T-helper 1 cell treated with Interleukin-12 subunit alpha and Interleukin-12 subunit beta and Interleukin-4 antibody, amounts not matched to agents 30 μg/mL and 1 μg/mL, for 36 hours (primary cell): ENCODE measurements around the gene CTNND2.

Source experiments
- H3K27ac Mint-ChIP-seq: one replicate; pipeline ENCODE4 v1.8.0; 2021; ENCODE audit warnings: mild to moderate bottlenecking, mixed read lengths
- H3K27me3 Mint-ChIP-seq: one replicate; pipeline ENCODE4 v1.8.0; 2021; ENCODE audit warnings: low read depth, mixed read lengths
- H3K36me3 Mint-ChIP-seq: one replicate; pipeline ENCODE4 v1.8.0; 2021; ENCODE audit warnings: low read depth, mixed read lengths
- H3K4me1 Mint-ChIP-seq: one replicate; pipeline ENCODE4 v1.8.0; 2021; ENCODE audit warnings: low read depth, mixed read lengths
- H3K4me3 Mint-ChIP-seq: one replicate; pipeline ENCODE4 v1.8.0; 2021; ENCODE audit warnings: mild to moderate bottlenecking, moderate library complexity, mixed read lengths
- H3K9me3 Mint-ChIP-seq: one replicate; pipeline ENCODE4 v1.8.0; 2021; ENCODE audit warnings: mixed read lengths

CTNND2 gene

DNA sequence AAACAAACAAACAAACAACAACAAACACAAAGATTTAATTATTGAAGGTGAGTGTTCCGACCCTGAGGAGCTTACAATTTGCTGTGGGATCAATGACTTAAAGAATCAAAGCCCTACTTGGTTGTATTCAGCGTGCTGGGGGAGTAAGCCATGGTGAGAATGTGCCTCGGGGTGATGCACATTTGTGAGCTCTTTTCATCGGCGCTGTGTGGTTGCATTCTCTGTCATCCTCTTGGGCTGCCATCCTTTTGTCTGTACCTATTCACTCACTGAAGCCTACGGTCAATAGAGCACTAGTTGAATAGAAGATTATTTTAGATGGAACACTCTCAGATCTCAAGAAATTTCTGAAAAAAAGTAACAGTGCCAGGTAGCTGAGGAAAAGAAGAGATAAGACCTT lies 203.9 kb downstream of the CTNND2 start:
- Mint-ChIP-seq H3K27ac (no peak overlapping the region), H3K27me3 (no peaks in the 10 kb centered on the region), H3K9me3 (no peaks in the 10 kb centered on the region), H3K4me1 (no peaks in the 10 kb centered on the region), H3K4me3 (no peak overlapping the region), H3K36me3 (no peaks in the 10 kb centered on the region)

DNA sequence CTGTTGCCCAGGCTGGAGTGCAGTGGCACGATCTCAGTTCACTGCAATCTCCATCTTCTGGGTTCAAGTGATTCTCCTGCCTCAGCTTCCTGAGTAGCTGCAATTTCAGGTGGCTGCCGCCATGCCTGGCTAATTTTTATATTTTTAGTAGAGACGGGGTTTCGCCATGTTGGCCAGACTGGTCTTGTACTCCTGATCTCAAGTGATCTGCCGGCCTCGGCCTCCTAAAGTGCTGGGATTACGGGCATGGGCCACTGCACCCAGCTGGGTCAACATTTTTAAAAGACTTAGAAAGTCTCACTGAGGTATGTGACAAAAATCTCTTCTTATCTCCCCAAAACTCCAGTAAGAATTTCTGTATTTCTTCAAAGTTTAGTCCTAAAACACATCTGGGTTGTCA lies 211.6 kb downstream of the CTNND2 start:
- Mint-ChIP-seq H3K4me1 (no peaks in the 10 kb centered on the region), H3K27me3 (no peaks in the 10 kb centered on the region), H3K4me3 (no peak overlapping the region), H3K9me3 (peaks cover 5% of the 10 kb centered on the region), H3K27ac (no peak overlapping the region), H3K36me3 (no peaks in the 10 kb centered on the region)

DNA sequence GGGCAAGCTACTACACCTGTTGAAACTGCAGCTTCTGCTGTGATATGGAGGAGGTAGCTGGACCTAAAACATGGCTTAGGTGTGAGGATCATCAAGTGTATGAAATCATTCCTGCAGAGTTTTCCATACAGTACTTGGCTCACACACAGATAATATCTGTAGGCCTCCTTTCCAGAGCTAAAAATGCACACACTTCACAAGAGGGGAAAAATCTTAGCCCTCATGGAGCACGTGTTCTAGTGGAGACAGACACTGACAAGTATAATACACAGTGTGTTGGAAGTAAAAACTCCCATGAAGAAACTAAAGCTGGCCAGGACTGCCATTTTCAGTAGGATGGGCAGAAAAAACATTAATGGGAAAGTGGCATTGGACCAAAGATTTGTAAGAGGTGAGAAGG lies 216.7 kb downstream of the CTNND2 start:
- Mint-ChIP-seq H3K36me3 (no peaks in the 10 kb centered on the region), H3K4me1 (no peaks in the 10 kb centered on the region), H3K27me3 (no peaks in the 10 kb centered on the region), H3K9me3 (peaks cover 6% of the 10 kb centered on the region), H3K27ac (no peak overlapping the region), H3K4me3 (no peak overlapping the region)

DNA sequence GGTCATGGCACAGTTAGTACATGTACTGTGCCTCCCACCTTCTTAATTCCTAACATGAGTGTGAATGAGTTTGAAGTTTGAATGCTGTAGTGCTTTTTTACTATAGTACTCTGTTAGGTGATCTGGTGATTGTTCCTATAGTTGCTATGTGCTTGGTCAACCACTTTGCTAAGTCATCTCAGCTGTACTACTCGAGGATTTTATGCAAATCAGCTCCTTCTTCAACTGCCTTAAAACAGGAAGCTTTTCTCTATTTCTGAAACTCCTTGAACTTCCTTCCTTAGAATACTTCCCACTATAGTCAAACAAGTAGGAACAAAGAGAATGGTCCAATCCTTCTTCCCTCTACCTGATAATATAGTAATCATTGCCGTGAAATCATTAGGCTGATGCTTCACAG lies 219.6 kb downstream of the CTNND2 start:
- H3K36me3 Mint-ChIP-seq, result no peaks in the 10 kb centered on the region
- H3K4me3 Mint-ChIP-seq, result no peak overlapping the region
- peaks cover 6% of the 10 kb centered on the region for H3K9me3 Mint-ChIP-seq
- H3K4me1 Mint-ChIP-seq, result no peaks in the 10 kb centered on the region
- H3K27ac Mint-ChIP-seq, result no peak overlapping the region
- H3K27me3 Mint-ChIP-seq, result no peaks in the 10 kb centered on the region

DNA sequence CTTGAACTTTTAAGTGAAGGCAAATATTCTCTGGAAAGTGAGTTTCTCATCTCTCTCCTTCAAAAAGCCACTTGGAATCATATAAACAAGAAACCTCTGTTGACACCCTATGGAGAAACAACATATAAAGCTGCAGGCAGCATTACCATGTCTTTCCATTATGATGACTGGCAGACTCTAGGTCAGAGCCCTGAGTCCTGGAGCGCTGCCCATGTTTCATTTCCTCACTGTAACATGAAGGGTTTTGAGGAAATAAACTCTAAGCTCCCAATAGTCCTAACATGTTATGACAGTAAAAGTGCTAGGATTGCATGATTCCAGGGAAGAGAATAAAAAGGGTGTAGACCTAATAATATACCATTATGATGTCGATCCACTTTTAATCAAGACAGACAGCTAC lies 220.6 kb downstream of the CTNND2 start:
- H3K36me3 Mint-ChIP-seq, result no peaks in the 10 kb centered on the region
- no peaks in the 10 kb centered on the region for H3K4me1 Mint-ChIP-seq
- H3K4me3 Mint-ChIP-seq, result no peak overlapping the region
- peaks cover 6% of the 10 kb centered on the region for H3K9me3 Mint-ChIP-seq
- no peak overlapping the region for H3K27ac Mint-ChIP-seq
- no peaks in the 10 kb centered on the region for H3K27me3 Mint-ChIP-seq

DNA sequence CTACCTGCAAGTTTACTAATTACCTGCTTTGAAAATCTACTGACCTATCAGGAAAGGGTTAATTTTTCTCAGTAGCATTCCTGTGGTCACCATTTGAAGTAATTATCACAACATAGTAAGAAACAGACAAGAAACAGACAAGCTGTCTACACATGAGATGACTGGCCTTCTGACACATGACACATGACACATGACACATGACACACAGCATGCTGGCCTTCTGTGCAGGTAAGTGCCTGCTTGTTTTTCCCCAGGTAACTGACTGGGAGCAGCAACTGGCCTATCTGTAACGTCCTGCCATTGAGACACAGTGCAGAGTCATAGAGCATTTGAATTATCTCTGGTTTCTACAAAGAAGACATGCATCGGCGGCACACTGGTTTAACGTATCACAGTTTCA lies 222.4 kb downstream of the CTNND2 start:
- Mint-ChIP-seq H3K27me3 (no peaks in the 10 kb centered on the region), H3K36me3 (no peaks in the 10 kb centered on the region), H3K9me3 (no peaks in the 10 kb centered on the region), H3K27ac (no peak overlapping the region), H3K4me3 (no peak overlapping the region), H3K4me1 (no peaks in the 10 kb centered on the region)

DNA sequence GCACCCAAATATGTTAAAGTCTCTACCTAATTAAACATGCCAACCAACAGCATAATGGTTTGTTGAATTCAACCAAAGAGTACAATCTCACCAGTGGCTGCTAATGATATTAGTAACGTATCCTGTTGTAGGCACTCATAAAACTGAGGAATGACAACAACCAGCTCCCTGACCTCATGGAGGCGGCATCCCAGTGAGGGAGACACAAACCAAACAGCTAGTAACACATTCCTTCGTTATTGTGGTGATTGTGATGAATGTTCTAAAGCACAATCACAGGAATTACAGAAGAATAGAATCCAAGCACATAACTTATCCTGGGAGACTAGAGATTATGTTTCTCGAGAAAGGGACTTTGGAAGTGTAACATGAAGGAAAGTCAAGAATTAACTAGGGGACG lies 224.6 kb downstream of the CTNND2 start:
- no peaks in the 10 kb centered on the region for H3K9me3 Mint-ChIP-seq
- H3K36me3 Mint-ChIP-seq, result no peaks in the 10 kb centered on the region
- no peak overlapping the region for H3K27ac Mint-ChIP-seq

DNA sequence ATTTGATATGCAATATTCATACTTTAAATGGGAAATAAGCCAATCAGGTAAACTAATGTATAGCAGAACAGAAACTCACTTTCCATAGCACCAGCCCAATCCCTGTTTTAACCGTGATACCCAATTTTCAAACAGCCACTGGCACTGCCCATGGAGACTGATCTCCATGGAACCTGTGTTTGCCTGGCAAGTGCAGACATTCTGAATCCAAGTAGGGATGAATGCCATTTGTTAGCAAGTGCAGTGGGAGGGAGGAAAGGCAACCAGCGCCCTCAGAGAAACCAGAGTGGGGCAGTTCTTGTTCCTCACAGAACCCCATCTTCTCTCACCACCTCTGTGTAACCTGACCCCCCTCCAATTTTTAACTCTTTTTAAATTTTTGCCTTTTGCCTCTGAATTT lies 229.1 kb downstream of the CTNND2 start:
- Mint-ChIP-seq H3K9me3 (no peaks in the 10 kb centered on the region), H3K4me3 (no peak overlapping the region), H3K27me3 (no peaks in the 10 kb centered on the region), H3K4me1 (no peaks in the 10 kb centered on the region), H3K36me3 (no peaks in the 10 kb centered on the region), H3K27ac (no peak overlapping the region)

More for the DNA sequence above, 224.6 kb downstream of the CTNND2 start:
- no peak overlapping the region for H3K4me3 Mint-ChIP-seq
- H3K27me3 Mint-ChIP-seq, result no peaks in the 10 kb centered on the region
- no peaks in the 10 kb centered on the region for H3K4me1 Mint-ChIP-seq

DNA sequence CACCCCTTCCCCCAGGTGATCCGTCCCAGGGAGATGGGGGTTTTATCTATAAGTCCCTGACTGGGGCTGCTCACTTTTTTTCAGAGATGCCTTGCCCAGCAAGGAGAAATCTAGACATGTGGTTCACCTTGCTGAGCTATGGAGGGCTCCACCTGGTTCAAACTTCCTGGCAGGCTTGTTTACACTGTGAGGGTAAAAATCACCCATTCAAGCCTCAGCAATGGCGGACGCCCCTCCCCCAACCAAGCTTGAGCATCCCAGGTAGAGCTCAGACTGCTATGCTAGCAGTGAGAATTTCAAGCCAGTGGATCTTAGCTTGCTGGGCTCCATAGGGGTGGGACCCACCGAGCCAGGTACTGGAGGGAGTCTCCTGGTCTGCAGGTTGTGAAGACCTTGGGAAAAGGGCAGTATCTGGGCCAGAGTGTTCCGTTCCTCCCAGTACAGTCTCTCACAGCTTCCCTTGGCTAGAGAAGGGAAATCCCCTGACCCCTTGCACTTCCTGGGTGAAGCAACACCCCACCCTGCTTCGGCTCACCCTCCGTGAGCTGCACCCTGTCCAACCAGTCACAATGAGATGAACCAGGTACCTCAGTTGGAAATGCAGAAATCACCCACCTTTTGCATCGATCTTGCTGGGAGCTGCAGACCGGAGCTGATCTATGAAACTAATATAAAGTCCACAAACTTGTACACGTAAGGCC lies 231.7 kb downstream of the CTNND2 start:
- no peaks in the 10 kb centered on the region for H3K4me1 Mint-ChIP-seq
- no peaks in the 10 kb centered on the region for H3K27me3 Mint-ChIP-seq
- H3K9me3 Mint-ChIP-seq, result peaks cover 7% of the 10 kb centered on the region
- H3K27ac Mint-ChIP-seq, result no peak overlapping the region
- no peak overlapping the region for H3K4me3 Mint-ChIP-seq
- no peaks in the 10 kb centered on the region for H3K36me3 Mint-ChIP-seq

DNA sequence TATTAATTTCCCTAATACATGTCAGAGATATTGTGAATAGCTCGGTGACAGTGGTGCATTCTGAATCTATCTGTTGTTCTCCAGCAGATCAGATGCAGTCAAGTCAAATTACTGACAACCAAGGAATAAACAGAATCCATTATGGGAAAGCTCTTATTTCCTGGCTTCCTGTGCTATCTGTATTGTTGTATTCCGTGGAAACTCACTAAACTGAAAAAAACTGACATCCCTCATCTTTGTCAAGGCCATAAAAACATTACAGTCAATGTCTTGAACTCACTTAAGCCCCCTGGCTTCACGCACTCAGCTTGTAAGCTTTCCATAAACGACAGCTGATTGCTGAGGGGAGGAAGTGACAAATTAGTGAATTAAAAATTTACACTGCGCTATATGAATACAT lies 245.9 kb downstream of the CTNND2 start:
- Mint-ChIP-seq H3K27me3 (no peaks in the 10 kb centered on the region), H3K4me1 (no peaks in the 10 kb centered on the region), H3K36me3 (no peaks in the 10 kb centered on the region), H3K4me3 (no peak overlapping the region), H3K27ac (no peak overlapping the region), H3K9me3 (no peaks in the 10 kb centered on the region)

DNA sequence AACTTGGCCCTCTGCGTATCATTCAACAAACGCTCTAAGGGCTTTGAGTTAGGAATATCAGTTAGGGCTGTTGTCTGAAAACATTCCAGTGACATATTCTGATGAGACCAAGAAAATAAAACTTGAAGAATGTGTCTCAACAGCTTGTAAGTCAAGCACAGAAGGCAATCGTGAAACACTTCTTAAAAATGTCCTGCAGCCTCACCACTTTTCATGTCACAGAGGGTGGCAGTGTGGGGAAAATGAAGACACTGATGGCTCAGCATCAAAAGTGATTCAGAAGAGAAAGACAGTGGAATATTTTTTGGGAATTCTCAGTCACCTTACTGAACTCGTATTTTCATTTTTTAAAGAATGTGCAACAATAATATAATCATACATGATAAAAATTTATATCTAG lies 247.3 kb downstream of the CTNND2 start:
- Mint-ChIP-seq H3K36me3 (no peaks in the 10 kb centered on the region), H3K4me3 (no peak overlapping the region), H3K4me1 (no peaks in the 10 kb centered on the region), H3K9me3 (no peaks in the 10 kb centered on the region), H3K27me3 (no peaks in the 10 kb centered on the region), H3K27ac (no peak overlapping the region)

DNA sequence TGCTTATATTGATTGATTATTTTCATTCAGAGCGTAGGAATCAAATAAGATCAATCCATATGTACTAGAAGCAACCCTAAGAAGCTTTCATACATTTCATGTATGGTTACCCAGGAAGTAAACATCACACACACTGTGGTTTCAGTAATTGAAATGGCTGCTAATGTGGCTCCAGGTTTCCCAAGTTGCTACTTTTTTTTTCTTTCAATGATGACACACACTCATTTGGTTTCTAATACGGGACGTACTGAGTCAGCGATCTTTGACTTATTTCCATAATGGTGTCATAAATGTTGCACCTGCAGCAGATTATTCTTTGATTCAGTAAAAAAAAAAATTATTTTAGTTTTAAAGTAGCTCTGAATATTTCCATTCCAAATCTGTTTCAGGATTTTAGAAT lies 248.6 kb downstream of the CTNND2 start:
- Mint-ChIP-seq H3K9me3 (no peaks in the 10 kb centered on the region), H3K36me3 (no peaks in the 10 kb centered on the region), H3K4me1 (no peaks in the 10 kb centered on the region), H3K27ac (no peak overlapping the region), H3K4me3 (no peak overlapping the region), H3K27me3 (no peaks in the 10 kb centered on the region)

DNA sequence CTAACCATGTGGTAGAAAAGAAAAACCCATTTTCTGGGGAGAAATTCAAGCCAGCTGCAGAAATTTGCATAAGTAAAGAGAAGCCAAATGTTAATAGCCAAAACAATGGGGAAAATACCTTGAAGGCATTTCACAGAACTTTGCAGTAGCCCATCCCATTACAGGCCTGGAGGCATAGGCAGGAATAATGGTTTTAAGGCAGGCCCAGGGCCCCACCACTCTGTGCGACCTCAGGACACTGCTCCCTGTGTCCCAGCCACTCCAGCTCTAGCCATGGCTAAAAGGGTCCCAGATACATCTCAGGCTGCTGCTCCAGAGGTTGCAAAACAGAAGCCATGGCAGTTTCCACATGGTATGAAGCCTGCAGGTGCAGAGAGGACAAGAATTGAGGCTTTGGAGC lies 253.3 kb downstream of the CTNND2 start:
- no peaks in the 10 kb centered on the region for H3K36me3 Mint-ChIP-seq
- H3K4me3 Mint-ChIP-seq, result no peak overlapping the region
- H3K9me3 Mint-ChIP-seq, result no peaks in the 10 kb centered on the region
- no peaks in the 10 kb centered on the region for H3K4me1 Mint-ChIP-seq
- H3K27me3 Mint-ChIP-seq, result no peaks in the 10 kb centered on the region
- H3K27ac Mint-ChIP-seq, result no peak overlapping the region

DNA sequence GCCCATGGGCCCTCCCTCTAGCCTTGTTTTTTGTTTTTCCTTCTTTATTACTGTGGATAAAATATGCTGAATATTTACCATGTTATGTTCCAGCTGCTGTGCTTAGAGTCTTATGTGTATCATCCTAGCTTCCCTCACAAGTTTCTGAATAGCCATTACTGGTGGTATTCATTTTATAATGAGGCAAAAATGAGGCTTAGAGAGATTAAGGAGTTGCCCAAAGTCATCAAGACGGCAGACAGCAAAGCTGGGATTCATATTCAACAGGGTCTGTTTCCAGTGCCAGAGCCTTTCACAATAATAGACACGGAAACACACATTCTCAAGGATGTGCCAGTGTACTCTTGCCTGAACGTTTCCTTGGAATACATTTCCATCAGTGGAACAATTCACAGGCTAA lies 258.1 kb downstream of the CTNND2 start:
- Mint-ChIP-seq H3K36me3 (no peaks in the 10 kb centered on the region), H3K27ac (no peak overlapping the region), H3K27me3 (no peaks in the 10 kb centered on the region), H3K9me3 (no peaks in the 10 kb centered on the region), H3K4me1 (no peaks in the 10 kb centered on the region), H3K4me3 (no peak overlapping the region)

DNA sequence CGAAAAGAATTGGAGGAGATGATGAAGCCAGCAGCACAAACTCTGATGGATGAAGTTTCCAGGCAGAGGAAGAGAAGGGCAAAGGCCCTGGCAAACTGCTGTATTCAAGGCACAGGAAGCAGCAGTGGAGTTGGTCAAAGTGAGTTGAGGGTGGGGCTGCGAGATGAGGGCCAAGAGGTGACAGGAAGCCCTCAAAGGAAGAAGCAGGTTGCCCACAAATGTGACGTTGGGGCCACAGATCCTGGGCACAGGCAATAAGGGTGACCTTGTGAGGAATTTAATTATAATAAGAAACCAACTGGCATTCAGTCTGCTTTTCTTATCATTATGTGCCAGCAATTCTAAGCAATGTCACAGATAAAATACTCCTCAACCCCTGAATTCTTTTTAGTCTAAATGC lies 261.8 kb downstream of the CTNND2 start:
- no peaks in the 10 kb centered on the region for H3K27me3 Mint-ChIP-seq
- H3K4me3 Mint-ChIP-seq, result no peak overlapping the region
- no peaks in the 10 kb centered on the region for H3K9me3 Mint-ChIP-seq
- no peaks in the 10 kb centered on the region for H3K36me3 Mint-ChIP-seq
- no peaks in the 10 kb centered on the region for H3K4me1 Mint-ChIP-seq
- H3K27ac Mint-ChIP-seq, result no peak overlapping the region
